ENCODE data around the gene APH1B. TPM values are rescaled to one million over a fixed set of nuclear protein-coding genes. Genes with fewer than 3 reads are reported as not detected.
A peak's percentile ranks its signal among the peaks of the same experiment; 100 is the strongest.

APH1B gene
- total and polyA plus RNA-seq, 9 of the 15 experiments (the other 6 are each of a cell fraction or from before 2014, with no cell fraction given), result 5.1 to 9.7 (median 7.0) TPM

DNA sequence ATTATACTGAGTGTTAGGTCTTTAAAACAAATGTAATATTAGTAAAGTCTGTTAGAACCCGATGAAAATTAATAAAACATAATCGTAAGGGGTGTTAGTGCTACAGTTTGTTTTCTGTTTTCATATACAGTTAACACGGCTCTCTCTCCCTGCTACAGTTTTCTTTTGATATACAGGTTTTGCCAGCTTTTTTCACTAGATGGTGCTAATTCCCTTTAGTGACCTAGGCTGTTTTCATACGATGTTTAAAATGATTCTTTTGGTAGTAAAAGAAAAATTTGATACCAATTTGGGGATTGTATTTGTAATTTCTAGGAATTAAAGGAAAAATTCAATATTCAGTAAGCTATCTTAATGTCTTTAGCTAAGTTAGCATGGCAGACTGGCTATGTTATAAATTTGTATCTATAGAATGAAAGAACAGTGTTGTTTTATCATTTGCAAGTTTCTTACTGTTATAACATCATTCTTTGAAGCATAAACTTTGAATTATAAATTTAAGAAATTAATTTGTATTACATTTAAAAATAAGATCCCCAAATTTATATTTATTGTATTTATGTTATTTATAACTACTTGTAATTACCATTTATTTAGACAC, 11.5 kb downstream of the APH1B start (continued):
- TF ChIP-seq RB1 (IDR thresholded peaks at IDR 0.05; ENCODE audit: low read depth) (0 out of 2 replicates have a peak, but pooled peaks have one; percentile 18), KDM2B (CRISPR knock-in tag; IDR thresholded peaks at IDR 0.05) (no peak), LARP7 (IDR thresholded peaks at IDR 0.05) (no peak), EP400 (IDR thresholded peaks at IDR 0.05) (0 out of 2 replicates have a peak, but pooled peaks have one; percentile 29), CCNT2 (IDR thresholded peaks at IDR 0.05; ENCODE audit: borderline replicate concordance, extremely low read depth, insufficient read length, low read depth, low read length) (no peak), BRCA1 (IDR thresholded peaks at IDR 0.05) (no peak), BRCA1 (CRISPR knock-in tag; IDR thresholded peaks at IDR 0.05) (no peak), ZMIZ1 (IDR thresholded peaks at IDR 0.05; ENCODE audit: low read depth in 2 of 2, low read length in 2 of 2) (no peak), FOXK2 (conservative IDR thresholded peaks at IDR 0.05 in 1 of 2, IDR thresholded peaks at IDR 0.05 in 1 of 2; ENCODE audit: low read depth in 2 of 2) (peak in 1 of 2 experiments; percentile 26; a peak in 1 of 4 replicates), SMC3 (conservative IDR thresholded peaks at IDR 0.05; ENCODE audit: insufficient read depth, low read depth, low read length) (peak; percentile 76), BRD9 (IDR thresholded peaks at IDR 0.05; ENCODE audit: low read depth, partially characterized antibody) (no peak)
- TF ChIP-seq, protein P1, sequence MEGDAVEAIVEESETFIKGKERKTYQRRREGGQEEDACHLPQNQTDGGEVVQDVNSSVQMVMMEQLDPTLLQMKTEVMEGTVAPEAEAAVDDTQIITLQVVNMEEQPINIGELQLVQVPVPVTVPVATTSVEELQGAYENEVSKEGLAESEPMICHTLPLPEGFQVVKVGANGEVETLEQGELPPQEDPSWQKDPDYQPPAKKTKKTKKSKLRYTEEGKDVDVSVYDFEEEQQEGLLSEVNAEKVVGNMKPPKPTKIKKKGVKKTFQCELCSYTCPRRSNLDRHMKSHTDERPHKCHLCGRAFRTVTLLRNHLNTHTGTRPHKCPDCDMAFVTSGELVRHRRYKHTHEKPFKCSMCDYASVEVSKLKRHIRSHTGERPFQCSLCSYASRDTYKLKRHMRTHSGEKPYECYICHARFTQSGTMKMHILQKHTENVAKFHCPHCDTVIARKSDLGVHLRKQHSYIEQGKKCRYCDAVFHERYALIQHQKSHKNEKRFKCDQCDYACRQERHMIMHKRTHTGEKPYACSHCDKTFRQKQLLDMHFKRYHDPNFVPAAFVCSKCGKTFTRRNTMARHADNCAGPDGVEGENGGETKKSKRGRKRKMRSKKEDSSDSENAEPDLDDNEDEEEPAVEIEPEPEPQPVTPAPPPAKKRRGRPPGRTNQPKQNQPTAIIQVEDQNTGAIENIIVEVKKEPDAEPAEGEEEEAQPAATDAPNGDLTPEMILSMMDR (IDR thresholded peaks at IDR 0.05 in 2 of 3, conservative IDR thresholded peaks at IDR 0.05 in 1 of 3; ENCODE audit: insufficient read depth in 2 of 3, low read depth in 1 of 3, low read length in 3 of 3), result peak; percentile 53 to 94 (median 68); a peak in 5 of 6 replicates
